GM18499 (cell line): ENCODE data around the gene SCFD2.
"Not testable (repeated sequence)": the region's sequence is repeated elsewhere in the genome, so short reads cannot be mapped to it uniquely, and the experiment has no call there.

Experiments used
- ATAC-seq: cut with Tn5 transposase; IDR thresholded peaks from one replicate; pipeline ENCODE4 v1.9.1; 2021; ENCODE audit warnings: moderate number of reproducible peaks; ENCODE audit not compliant: insufficient read depth, unreplicated experiment

Gene SCFD2

GRCh38 chr4:52848254-52848653 lies 517.6 kb downstream of the SCFD2 start:
- no peak for ATAC-seq

GRCh38 chr4:52846502-52846901 lies 519.4 kb downstream of the SCFD2 start:
- ATAC-seq, result no peak

DNA sequence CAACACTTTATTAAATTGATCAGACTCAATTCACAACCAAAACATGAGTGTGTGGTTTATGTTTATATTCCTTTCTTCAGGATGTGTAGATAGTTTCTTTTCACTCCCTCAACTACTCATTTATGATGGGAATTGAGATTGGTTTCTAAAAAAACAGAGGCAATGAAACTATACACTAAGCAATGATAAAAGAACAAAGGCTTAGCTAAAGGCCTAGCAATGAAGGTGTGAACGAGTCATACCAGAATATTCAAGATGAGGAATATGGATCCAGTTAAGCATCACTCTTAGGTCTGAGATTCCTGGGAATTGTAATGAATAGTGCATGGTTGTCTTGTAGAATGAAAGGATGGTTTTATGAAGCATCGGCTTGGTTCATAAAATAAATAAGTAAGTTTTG lies 521.3 kb downstream of the SCFD2 start:
- ATAC-seq, result no peak

GRCh38 chr4:52843958-52844357 lies 521.9 kb downstream of the SCFD2 start:
- ATAC-seq, result no peak

DNA sequence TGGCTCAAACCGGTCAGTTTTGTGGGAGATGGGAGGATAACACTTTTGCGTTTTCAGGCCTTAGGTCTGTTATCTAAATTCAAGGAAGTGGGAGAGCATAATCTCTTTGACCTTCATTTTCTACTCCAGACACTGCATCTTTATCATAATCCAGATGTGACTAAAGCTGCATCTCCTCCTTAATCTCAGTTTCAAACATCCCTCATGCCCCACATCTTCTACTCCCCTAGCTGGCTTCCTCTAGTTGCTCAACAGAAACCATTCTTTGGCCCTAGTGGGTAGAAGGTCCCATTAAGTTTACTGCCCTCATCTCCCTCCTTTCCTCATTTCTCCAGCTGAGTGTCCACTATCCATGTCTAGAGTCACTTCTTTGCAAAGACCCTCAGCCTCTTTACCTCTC lies 522.5 kb downstream of the SCFD2 start:
- no peak for ATAC-seq

DNA sequence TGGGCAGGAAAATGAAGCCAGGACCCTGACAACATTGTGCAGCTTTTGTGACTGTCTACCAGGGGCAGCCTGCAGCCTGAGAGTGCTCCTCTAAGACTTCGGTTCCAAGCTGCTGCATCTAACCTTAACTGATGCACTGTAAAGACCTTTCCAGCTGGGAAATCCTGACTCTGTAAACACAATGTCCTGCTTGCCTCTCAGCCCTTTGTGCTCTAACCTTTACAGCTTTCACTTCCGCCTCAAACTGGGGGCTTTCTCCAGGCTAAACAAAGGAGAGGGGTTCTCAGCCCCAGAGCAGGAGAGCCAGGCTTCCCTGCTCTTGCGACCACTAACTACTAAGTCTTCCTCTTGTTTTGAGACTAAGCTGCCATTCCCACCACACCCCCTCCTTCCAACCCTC lies 523.1 kb downstream of the SCFD2 start:
- ATAC-seq, result no peak

DNA sequence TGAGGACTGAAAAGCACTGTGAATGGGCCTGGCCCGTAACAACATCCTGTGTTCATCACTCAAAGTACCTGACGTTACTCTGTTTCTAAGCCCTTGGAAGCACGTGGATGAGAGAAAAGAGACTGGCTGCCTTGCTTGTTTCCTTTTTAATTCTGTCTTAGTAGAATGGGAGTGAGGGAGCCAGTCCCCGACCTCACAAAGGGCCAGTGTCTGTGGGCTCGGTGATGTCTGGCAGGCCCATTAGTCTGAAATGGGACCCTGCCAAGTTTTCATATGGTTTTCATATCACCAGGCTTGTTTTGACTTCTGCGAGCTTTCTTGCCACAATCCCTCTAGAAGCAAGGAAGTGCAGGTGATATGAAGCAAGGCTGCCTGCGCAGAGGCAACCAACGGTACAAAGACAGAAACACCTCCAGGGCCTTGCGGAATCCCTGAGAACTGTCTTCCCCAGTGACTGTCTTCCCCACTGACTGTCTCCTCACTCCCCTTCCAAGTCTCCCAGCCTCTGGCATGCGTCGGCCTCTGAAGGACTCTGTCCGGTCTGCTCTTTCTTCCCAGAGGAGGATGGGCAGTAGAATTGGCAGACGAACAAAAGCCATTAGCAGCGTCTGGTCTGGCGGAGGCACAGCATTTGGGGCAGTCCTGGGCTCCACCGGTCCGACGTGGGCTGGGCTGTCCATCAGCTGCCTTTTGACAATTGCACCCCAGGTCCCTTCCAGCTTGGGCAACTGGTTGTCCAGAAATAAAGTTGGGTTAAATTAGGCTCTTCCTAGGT lies 524.0 kb downstream of the SCFD2 start:
- no peak for ATAC-seq

DNA sequence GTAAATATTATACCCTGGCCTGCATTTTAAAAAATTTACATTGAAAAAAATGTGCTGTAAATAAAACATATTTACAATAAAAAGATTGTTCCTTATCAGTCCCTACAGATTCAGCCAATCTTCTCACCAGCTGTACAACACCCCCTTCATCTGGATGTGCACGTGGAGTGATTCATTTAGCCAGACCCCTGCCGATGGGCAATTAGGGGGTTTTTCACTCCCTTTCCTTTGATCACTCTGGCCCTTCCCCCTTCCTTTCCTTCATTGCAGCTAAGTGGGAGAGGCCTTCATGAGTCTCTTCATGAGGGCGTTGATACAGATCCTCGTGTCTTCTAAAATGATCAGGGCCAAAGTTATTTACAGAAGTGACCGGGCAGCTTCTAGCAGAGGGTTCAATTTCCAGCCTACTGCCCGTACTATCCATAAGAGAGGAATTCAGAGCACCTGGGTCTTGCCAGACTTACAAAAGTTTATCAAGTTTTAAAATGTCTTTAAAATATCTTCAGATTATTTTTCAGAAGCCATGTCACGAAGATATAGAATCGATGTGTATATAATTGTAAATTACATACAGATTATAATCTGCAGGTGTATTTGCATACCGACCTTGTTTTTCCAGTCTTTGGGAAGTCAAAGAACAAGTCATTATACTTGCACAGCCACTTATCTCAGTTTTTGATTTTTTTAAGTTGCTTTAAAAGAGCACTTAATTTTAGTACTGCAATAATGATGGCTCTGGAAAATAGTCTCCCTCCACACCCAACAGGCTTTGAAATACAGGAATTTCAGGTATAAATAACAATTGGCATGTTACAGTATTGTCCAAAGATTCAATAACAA lies 525.1 kb downstream of the SCFD2 start:
- ATAC-seq, result no peak

DNA sequence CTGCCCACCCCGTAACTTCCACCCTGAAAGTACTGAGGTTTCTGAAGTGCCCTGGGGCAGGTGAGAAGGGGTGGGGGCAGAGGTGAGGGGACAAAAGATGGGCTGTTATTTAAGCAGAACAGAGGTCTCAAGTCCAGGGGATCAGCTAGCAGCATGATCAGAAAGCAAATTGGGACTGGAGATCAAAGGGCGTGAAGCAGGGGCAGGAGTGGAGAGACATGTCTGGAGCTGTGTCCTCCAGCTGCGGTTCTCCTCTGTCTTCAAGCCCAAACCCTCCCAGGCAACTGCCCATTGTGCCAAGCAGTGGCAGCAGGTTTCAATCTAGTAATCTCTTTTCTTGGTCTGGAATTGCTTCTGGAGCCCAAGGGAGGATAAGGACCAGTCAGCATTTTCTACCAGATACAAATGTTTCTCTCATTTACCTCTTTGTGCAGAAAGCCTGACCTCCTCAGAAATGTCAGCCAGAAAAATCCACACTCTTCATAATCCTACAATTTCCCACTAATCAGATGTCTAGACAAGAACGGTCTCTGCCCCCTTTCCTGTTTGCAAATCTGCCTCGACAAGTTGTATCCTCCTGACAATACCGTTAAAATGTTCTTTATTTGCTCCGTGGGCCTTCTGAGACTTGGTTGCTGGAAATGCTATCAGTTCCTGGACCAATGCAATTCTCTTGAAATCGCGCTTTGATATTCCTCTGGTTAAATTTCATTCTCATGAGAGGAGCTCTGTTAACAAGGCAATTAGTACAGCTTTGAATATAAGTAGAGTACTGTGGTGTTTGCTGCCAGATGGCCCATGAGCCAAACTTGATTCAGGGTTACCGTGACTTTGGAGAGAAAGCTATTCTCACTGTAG lies 526.9 kb downstream of the SCFD2 start:
- no peak for ATAC-seq

DNA sequence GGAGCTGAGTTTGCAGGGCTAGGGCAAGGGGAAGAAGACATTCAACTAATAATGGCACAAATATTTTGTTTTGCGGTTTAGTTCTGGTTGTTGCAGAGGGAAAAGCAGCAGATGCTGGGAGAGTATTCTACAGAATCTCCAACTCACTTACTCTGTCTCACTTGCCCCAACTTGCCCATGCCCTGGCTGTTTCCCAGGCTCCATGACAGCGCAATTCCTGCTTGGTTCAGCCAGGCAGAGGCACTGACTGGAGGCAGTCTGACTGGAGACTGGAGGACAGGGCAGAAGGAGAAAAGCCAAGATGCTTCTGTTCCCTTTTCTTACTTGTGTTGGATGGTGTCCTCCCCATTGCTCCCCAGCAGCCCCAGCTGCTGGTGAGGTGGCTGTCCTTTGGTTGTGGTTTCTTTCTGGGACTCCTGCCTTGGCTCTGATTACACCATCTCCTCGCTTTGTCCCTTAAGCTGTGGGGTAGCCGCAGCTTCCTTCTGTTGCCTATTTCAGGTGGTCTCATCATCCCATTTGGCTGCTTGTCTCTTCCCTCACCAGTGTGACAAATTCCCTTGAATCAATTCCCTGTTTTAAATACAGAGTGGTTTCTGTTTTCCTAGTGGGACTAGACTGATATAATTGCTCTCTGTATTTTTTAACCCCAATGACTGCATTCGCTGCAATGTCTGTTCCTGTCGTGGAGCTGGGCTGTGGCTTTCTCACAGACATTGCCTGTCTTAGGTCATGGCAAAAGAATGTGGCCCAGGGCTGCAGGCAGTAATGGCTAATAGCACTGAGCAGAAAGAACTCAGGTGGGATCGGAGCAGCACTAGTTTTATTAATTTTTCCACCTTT lies 527.9 kb downstream of the SCFD2 start:
- no peak for ATAC-seq

DNA sequence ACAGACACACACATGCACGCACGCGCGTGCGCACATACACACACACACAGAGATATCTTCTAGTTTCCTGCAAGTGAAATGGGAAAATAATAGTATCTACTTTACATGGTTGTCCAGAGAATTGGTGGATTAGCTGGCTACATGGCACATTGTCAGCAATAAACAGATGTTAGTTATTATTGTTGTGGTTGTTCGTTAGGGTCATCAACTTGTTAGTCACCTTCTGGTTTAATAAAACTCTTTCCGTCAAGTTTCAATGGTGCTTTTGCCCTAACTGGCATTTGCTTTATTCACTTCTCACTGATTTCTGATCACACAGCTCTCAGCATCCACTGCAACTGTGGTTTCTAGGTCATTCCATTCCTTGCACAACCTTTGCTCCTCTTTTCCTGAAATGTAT lies 529.2 kb downstream of the SCFD2 start:
- no peak for ATAC-seq

DNA sequence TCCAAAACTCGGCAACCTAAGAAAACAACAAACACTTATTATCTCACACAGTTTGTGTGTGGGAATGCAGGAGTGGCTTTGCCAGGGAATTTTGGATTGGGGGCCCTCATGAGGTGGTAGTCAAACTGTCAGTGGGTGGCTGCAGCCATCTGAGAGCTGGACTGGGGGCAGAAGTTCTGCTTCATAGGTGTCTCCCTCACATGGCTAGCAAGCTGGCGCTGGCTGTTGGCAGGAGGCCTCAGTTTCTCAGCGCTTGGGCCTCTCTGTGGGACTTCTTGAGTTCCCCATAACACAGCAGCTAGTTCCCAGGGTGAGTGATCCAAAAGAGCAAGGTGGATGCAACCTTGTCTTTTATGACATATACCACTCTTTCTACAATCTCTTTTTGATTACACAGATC lies 529.7 kb downstream of the SCFD2 start:
- no peak for ATAC-seq

DNA sequence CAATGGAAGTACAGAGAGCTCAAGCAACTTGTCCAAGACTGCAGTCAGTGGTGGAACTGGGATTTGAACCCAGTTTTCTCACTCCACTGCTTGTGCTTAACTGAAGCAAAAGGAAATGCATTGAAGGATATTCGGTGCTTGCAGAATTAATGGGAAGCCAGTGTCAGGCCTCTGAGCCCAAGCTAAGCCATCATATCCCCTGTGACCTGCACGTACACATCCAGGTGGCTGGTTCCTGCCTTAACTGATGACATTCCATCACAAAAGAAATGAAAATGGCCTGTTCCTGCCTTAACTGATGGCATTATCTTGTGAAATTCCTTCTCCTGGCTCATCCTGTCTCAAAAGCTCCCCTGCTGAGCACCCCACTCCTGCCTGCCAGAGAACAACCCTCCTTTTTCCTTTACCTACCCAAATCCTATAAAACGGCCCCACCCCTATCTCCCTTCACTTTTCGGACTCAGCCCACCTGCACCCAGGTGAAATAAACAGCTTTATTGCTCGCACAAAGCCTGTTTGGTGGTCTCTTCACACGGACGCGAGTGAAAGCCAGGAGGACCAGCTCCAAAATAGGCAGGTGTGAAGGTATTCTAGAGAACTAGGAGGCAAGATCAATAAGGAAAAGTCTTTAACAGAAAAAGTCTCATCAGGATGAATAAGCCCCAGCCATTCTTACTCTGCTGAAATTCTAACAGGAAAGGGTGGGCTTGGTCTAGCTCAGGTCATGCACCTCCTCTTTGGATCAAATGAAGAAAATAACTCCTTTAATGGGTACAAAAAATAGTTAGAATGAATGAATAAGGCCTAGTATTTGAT lies 531.0 kb downstream of the SCFD2 start:
- ATAC-seq, result not testable (repeated sequence)

DNA sequence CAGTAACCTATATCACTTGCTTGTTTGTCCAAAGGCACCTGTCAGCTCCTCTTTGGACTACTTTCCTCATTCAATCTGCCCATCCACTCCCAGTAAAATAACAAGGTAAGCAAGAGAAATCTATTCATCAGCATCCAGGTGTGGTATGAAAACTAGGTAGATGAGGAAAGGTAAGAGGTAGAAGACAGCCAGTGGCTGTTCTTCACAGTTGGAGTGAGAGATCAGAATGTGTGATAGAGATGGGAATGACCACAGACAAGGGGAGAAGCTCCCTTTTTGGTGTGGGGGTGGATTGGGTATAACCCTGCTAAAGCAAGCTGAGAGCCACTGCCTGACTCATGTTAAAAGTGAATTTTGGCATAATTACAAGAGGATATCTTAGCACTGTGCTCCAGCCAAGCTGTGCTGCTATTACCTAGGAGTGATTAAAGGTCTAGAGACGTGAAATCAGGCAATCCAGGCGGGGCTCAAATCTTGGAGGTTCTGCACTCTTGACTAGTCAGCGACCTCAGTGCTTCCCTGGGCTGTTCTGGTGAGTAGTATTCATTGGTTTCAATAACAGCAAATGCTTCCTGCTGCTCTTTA lies 531.8 kb downstream of the SCFD2 start:
- no peak for ATAC-seq

DNA sequence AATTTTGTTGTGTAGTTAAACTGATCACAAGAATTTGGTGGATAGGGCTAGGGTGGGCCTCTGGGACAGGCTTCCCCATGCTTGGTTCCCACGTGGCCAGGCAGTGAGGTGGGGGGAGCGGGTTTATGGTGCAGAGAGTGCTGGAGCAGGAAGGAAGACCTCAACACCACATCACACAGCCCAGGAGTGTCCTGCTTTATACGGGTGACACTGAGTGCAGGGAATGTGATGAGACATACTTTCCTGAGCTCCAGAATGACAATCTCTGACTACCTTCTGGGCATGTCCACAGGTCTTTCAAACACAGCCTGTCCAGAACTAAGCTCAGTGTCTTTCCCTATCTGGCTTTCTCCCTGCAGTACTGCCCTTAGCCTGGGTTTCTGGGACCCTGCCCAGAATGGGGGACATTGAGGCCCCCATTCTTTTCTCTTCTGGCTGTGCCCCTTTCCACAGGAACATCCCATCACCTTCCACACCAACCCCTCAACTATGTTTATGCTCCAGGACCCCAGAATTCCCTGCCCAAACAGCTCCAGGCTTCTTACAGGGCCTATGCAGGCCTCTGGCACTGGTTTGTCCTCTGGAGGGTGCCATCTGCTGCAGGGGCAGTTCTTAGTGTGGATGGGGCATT lies 540.3 kb downstream of the SCFD2 start:
- no peak for ATAC-seq

DNA sequence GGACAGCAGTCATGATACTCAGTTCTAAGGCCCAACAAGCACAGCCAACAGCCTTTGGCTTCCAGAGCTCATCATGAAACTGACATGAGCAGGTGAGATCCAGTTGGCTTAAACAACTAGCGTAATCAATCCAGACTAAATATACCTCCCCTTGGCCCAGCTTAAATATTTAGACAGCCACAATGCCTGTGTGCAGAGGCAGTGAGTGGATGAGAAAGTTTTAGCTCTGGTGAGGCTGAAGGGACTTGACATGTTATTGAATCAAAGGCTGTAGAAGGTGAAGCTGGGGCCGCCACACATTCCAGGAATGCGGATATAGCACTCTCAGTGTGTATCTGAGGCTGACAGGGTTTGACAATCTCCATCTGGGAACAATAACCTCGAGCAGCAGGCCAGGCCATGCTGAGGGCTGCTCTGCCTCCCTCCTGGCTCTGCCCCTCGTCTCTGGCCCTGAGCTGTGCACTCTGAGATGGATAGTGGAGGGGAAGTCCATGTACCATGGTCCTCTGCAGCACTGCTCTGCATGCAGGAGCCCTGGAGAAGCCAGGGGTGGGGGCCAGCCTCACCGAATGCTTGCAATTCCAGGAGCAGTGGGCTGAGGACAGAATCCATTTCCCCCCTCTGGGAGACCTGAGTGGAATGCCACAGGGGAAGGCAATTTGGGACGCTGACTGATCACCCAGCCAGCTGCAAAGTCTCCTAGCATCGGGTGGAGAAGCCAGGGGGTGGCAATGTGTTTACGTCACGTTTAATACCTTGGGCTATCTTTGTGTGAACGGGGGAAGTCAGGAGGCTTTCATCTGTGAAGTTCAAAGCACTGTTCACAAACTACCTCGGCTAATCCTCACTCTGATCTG lies 541.0 kb downstream of the SCFD2 start:
- no peak for ATAC-seq

DNA sequence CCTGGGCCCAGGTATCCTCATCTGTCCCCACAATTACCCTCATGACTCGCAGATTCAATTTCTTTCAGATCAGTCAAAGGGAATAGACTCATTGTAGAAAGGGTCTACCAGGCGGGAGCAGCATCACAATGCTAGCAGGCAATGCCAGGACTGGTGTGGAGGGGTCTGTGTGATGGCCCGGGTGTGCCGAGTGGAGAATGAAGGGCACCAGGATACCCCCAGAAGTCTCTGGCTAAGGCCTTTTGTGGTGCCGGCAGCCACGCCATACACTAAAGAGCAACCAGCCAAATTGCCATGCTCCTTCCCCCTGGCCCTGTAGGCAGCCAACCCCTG lies 541.6 kb downstream of the SCFD2 start:
- ATAC-seq, result no peak

DNA sequence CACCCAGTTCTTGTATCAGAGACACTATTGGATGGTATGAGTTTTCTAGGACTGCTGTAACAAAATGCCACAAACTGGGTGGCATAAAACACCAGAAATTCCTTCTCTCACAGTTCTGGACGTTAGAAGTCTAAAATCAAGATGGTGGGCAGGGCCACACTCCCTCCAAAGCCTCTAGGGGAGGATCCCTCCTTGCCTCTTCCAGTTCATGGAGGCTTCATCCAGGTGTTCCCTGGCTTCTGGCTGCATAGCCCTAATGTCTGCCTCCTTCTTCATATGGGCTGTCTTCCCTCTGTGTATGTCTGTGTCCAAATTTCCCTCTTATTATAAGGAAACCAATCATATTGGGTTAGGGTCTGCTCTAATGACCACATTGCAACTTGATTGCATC lies 542.2 kb downstream of the SCFD2 start:
- no peak for ATAC-seq
